OCI-M1 (cell line): ENCODE measurements around the gene RNF10.
"Not testable (repeated sequence)": the region's sequence is repeated elsewhere in the genome, so short reads cannot be mapped to it uniquely, and the experiment has no call there.

Experiments used
- DNase-seq: peaks from one replicate; lab custom pipeline; 2025; lab: John Stamatoyannopoulos, UW

The RNF10 gene

DNA sequence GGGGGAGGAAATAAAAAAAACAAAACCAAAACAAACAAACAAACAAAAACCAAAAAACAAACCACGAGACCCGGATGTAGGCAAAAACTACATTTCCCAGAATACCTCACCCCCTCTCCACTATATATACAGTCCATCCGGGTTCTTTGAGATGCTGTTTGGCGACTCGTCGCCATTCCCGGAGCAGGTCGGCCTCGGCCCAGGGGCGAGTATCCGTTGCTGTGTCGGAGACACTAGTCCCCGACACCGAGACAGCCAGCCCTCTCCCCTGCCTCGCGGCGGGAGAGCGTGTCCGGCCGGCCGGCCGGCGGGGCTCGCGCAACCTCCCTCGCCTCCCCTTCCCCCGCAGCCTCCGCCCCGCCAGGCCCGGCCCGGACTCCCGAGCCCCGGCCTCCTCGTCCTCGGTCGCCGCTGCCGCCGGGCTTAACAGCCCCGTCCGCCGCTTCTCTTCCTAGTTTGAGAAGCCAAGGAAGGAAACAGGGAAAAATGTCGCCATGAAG is at the start of gene RNF10:
Gene RNF10, plus strand, starts transcription at position 154 of the 500 bp plus-strand sequence. CDS start 456 bp downstream, outside the sequence.
- peak; percentile 89 for DNase-seq

DNA sequence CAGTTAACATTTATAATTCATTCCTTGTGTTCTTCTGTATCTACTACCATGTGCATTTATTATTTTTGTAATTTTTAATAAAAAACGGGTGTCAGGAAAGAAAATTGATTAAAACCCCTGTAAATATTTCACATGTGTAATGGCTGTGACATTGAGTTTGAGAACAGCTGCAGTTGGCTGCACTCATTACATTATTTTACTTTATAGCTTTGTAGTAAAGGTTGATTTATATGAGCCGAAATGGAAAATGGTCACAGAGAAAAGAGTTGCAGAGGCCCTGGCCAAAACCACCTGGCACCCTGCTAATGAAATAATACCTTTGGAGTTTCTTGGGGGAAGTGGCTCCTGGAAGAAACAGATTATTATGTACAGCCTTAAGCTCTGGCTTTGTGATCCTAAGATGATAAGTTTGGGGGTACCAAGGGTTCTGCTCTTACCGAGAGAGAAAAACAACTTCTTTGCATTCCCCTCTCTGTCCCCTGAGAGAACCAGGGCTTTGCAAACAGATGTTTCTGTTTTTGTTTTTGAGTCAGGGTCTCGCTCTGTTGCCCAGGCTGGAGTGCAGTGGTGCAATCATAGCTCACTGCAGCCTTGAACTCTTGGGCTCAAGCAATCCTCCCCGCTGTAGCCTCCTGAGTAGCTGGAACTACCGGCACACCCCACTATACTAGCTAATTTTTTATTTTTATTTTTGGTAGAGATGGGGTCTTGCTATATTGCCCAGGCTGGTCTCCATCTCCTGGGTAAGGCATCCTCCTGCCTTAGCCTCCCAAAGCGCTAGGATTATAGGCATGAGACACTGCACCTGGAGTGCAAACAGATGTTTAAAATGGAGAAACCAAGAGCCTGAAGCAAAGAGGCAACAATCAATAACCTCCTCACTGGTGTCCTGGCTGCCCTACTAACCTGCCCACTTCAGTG is 47.9 kb upstream of the RNF10 start:
- DNase-seq, result no peak

DNA sequence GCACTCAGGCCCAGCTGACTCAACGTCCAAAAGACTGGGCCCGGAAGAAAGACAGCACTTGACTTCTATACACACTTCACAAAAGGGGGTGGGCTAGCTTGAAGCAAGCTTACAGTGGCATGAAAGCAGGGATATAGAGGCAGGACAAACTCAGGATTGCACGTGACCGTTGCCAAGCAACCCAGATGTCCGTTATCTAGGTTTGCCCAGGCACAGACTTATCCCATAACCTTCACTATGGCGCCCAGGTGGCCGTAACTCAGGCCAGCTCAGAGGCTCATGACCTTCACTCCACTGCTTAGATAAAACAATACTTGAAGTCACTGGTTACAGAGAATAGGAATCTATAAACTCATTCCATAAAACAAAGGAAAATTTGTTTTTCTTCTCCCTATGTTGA is 46.6 kb upstream of the RNF10 start:
- DNase-seq, result peak; percentile 29

DNA sequence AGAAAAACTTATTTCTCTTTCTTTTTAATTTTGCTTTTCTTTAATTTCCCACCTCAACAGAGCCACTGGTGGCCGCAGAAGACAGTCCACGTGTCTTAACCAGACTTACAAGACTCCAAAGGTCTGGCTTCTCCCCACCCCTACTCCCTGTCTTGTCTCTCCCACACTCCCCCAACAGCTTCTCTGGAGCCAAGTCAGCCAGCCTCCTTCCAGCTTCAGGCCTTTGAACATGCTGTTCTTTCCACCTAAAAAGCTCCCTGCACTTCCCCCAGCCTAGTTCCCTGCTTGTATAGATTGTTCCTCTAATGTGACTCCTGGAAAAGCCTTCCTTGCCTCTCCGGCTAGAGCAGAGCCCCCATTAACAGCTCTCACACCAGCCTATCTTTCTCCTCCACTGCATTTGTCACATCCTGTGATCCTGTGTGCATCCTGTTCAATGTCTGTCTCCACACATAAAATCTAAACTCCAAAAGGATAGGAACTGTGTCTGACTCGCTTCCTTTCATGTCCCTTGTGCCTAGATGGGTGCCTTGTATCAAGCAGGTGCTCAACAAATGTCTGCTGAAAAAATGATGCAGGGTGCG is 46.0 kb upstream of the RNF10 start:
- no peak for DNase-seq

DNA sequence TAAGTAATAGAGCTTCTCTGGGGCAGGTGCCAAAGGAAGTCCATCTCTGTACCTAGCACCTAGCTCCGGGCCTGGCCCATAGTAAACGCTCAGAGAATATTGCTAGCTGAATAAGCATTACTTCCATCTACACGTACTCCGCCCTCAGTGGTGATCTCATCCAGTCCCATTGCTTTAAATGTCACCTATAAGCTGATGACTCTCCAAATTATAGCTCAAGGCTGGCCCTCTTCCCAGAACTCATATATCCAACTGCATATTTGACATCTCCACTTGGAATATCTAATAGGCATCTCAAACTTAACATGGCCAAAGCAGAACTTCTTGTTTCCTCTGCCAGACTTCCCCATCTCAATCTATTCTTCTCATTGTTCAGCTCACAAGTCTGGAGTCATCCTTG is 45.1 kb upstream of the RNF10 start:
- no peak for DNase-seq

DNA sequence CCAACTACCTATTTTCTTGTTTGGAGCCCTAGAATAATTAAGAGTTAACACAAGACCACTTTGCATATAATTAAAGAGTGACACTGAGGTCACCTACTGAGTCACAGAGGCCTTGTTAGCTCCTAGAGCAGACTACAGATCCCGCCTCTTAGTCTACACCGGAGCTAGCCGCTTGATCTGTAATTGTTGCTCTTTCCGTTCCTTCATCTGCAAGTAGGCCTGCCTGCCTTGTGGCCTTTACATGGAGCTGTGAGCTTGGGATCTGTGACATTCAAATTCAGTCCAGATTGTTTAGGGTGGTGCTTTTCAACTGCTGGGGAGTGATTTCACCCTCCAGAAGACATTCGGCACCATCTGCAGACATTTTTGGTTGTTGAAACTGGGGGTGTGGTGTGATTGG is 43.8 kb upstream of the RNF10 start:
- no peak for DNase-seq

DNA sequence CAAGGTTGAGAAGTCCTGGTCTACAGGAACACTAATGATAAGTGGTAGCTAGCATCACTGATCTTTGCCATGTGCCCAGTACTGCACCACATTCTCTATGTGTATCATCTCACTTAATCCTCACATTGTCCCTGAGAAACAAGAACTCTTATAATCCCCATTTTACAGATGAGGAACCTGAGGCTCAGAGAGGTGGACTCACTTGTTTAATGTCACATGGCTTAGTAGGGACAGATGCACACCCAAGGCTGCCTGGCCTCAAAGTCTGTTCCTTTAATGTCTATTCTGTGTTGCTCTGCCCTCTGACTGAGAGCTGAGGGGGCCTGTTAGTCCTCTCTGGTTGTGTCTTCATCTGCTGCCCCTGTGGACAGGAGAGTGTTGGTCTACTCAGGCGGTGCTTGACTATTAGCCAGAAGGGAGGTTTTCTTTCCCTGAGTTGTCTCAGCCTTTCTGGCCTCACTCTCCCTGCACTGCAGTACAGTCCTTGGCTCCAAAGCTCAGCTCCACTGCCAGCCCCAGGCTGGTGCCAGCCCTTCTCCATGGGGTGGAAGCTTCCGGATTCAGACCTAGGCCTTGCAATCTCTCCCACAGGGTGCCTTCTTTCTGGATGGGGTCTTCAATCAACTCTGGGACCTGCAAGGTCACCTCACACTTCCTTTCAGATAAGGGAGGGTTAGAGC is 43.2 kb upstream of the RNF10 start:
- DNase-seq, result no peak

DNA sequence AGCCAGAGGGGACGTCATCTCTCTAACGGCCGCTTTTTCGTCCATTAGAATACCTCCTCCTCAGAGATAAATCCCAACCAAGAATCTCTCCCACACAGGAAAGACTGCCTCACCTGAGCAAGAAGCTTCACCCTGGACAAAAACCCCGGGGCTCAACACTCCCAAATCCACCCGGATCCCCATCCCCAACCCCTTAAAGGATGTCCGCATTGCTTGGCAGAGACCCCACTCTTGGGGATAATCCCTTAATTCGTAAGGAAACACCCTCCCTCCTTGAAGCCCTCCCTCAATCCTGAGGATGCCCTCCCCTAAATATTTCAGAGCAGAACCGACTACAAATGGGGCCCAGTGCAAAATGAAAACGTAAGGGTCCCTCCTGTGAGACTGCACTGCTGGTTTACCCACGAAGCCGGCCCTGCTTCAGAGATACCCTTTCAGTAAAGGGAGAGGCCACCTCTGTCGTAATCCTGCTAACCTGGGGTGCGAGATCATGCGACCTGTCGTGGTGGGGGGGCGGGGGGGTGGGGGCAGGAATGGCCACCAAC is 38.9 kb upstream of the RNF10 start:
- no peak for DNase-seq

DNA sequence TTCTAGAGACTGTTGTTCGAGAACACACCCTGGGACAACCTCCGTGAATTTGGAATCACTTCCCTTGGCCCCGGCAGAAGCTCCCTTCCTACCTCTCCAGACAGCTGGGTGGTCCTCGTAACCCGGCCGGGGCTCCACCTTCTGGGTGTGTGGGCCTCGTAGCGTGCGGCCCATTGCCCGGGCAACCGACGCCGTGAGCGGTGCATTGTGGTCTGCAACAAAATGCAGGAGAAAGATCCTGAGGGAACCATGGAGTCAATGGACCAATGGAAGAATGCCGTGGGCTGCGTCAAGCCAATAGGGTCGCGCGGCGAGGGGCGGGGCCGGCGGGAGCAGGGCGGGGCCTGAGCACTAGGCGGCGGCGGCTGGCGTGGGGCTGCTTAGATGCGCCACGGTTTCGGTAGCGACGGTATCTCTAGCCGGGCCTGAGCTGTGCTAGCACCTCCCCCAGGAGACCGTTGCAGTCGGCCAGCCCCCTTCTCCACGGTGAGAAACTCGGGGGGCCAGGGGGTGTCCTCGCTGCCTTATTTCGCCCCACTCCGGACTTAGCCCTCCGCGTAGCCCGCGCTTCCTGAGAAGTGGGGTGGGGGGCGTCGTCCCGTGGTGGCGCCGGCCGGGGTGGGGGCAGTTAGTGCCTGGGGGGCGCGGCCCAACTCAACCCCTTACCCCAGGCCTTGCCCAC is 38.3 kb upstream of the RNF10 start, which contains the start of gene DYNLL1:
Gene DYNLL1, plus strand, starts transcription at position 383 of the 682 bp plus-strand sequence. CDS start 309 bp downstream, outside the sequence.
- peak; percentile 98 for DNase-seq

DNA sequence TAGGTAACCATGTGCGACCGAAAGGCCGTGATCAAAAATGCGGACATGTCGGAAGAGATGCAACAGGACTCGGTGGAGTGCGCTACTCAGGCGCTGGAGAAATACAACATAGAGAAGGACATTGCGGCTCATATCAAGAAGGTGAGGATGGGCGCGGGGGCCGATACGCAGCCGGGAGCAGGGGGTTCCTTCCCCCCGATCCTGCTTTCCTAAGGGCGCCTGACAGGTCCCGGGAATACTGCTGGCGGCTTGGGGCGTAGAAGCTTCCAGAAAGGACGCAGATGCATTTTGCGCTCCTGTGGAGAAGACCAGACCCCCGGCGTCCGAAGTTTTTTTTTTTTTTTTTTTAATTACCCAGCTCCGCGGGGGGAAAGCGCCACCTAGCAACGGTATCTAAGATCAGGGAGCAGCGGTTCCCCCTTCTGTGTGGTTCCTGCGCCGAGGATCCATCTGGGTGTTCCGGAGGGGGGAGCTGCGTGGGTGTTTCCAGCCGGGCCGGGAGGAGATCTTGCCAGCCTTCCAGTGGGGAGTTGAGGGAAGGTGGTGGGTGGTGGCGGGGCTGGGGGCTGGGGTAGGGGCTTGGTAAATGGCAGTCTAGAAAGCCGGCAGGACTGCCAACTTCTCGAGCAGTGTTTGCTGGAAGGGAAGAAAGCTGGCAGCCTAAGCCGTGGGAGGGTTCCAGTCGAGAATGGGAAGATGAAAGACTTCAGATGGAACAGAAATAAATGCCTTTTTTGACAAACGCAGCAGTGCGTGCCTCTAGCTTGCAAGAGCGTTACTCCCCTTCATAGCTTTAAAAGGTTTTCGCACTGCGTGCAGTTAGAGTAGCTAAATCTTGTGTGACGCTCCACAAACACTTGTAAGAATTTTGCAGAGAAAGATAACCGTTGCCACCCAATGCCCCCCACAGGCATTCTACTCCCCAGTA is 37.5 kb upstream of the RNF10 start:
- peak; percentile 75 for DNase-seq

DNA sequence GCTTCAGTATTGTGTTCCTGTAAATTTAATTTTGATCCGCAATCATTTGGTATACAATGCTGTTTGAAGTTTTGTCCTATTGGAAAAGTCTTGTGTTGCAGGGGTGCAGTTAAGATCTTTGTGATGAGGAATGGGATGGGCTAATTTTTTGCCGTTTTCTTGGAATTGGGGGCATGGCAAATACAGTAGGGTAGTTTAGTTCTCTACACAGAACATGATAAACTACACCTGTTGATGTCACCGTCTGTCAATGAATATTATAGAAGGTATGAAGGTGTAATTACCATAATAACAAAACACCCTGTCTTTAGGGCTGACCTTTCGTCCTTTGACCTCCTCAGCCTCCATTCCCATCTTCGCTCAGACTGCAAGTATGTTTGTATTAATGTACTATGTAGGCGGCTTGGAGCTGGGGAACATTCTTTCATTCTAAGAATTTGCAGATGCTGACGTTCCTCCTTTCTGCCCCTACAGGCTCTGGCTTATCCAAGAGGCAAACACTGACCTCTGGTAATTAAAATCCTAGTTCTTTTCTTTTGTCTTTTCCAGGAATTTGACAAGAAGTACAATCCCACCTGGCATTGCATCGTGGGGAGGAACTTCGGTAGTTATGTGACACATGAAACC is 36.5 kb upstream of the RNF10 start:
- DNase-seq, result no peak

DNA sequence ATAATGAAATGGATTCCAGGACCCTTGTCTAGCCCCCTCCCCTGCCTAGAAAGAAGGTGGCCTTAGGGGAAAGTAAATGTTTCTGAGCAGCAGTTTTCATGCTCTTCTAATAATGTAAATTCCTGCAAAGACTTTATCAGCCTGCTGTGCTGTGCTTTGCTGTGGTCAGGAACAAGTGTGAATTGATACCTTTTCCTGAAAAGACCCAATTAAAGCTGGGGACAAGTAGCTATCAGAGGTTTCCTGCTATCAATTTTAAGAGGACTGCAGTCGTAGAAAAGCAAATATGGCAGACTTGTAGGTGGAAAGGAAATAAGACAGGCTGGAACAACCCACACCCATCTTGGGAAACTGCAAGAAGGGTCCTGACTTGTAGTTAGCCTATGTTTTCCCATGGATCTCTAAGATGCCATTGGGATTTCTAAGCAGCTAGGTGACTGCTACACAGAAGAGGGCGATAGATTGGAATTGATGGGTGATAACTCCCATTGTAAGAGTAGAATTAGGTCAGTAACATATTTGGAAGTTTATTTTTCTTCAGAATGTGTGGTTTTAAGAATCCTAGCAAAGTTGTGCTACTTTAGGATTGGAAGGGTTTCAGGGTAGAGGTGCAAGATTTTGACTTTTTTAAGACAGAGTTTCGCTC is 35.2 kb upstream of the RNF10 start:
- no peak for DNase-seq

DNA sequence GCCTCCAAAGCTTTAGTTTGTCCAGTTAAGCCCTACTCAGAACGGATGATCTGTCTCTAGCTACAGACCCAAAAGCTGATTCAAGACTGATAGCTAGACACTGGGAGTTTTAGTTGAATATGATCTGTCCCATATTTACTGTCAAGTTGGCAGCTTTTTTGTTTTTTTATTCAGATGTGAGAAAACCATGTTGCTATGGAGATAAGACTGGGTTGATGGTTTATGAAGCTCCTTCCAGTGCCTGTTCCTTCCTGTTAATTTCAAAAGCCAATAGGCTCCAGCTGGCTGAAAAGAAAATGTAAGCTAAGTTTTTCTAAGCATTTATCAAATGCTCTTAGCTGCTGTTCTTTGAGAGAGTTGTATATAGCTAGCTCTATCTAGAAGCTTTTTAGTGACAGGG is 33.6 kb upstream of the RNF10 start:
- DNase-seq, result no peak

DNA sequence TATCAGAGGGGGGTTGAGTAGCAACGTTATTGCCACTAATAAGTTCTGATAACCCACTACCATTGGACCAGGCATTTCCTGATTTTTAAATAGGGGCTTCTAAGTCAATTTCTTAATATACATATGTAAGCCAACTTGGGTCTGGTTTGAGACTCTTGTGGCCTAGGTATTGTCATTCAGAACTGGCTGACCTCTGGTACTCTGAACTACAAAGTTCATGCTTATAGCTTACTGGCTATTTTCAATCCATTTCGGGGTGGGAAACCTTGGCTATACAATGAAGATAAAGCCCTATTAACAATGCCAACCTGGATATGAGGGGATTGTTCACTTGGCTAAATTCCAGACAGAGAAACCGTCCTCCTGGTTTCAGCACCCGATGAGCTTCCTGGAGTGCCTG is 29.6 kb upstream of the RNF10 start:
- DNase-seq, result no peak

DNA sequence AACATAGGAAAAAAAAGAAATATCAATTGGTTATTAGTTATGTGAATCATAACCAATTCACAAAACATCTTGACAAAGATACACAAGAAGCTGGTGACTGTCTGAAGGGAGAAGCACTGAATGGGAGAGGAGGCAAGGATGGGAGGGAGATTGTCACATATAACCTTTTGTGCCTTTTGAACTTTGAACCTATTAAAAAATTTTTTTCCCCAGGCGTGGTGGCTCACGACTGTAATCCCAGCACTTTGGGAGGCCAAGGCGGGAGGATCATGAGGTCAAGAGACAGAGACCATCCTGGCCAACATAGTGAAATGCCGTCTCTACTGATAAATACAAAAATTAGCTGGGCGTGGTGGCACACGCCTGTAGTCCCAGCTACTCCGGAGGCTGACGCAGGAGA is 25.6 kb upstream of the RNF10 start:
- no peak for DNase-seq

DNA sequence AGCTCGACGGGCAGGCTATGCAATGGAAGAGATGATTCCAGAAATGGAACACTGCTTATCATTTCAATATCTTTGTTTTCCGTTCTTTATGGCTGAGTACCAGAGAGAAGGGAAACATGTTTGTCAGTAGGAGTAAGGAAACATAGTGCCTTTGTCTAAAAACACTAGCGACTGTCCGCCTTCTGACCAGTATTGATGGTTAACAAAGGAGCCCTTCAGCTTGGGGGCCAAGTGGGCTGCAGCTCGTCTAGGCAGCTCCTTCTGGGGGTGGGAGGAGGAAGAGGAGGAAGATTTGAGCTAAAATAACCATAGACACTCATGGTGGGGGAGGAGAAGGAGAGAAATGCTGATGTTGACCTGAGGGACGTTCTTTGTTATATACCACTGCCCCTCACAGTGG is 20.2 kb upstream of the RNF10 start:
- no peak for DNase-seq

DNA sequence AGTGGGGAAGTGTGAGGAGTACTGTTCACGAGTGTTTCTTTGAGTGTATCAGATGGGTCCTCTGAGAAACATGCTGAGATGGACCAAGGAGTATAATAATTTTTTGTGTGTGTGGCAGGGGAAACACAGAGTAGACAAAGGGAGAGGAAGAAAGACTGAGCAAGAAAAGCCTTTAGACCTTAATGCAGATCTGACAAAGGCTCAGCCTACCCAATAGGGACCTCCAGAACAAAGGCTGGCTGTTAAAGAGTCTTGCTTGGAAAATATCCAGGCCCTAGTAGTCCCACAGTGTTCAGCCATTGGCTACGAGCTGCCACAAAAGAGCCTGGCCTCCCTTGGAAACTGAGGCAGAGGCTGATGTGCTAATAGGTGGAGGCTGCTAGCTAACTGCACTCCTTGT is 18.7 kb upstream of the RNF10 start:
- DNase-seq, result no peak

DNA sequence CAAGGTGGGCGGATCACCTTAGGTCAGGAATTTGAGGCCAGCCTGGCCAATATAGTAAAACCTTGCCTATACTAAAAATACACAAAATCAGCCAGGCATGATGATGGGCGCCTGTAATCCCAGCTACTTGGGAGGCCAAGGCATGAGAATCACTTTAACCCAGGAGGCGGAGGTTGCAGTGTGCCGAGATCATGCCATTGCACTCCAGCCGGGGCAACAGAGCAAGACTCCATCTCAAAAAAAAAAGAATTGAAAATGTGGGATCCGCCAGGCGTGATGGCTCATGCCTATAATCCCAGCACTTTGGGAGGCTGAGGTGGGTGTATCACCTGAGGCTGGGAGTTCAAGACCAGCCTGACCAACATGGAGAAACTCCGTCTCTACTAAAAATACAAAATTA is 14.8 kb upstream of the RNF10 start:
- not testable (repeated sequence) for DNase-seq

DNA sequence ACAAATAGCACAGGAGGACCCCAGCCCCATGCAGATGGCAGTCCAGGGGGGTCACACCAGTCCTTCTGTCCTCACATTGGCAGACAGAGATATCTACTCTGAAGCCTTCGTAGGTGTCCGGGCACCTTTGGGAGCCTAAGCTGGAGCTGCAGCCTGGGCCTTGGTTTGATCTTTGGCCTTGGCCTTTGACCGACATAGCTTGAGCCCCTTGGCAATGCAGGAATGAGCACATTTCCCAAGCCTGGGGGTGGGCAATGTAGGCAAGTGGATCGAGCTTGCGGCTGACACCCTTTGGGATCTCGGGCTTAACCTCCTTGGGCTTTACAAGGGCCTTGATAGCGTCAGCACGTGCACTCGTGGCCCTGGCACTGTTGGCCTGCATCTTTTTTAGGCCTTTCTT is 11.6 kb upstream of the RNF10 start:
- DNase-seq, result no peak
